T47D (cell line): ENCODE measurements around the gene PAQR4.
"Not testable (repeated sequence)": the region's sequence is repeated elsewhere in the genome, so short reads cannot be mapped to it uniquely, and the experiment has no call there.

ENCODE experiments used
- DNase-seq, 2 experiments: peaks; one replicate each; pipeline versions ENCODE4 v3.0.0 to v3.0.0-alpha.2; 2011 to 2012; ENCODE audit warnings: low read depth in 1 of 2, low spot score in 1 of 2
- JUND ChIP-seq: IDR thresholded peaks from 2 replicates; pipeline ENCODE4 v1.6.1; 2012; ENCODE audit warnings: low read depth
- in situ Hi-C: cut with HindIII; loops from 2 replicates; pipeline ENCODE4 v1.10.0; 2016; ENCODE audit warnings: low sequenced_read_pairs, low pct_unique_long_range_greater_than_20kb

Gene PAQR4

DNA sequence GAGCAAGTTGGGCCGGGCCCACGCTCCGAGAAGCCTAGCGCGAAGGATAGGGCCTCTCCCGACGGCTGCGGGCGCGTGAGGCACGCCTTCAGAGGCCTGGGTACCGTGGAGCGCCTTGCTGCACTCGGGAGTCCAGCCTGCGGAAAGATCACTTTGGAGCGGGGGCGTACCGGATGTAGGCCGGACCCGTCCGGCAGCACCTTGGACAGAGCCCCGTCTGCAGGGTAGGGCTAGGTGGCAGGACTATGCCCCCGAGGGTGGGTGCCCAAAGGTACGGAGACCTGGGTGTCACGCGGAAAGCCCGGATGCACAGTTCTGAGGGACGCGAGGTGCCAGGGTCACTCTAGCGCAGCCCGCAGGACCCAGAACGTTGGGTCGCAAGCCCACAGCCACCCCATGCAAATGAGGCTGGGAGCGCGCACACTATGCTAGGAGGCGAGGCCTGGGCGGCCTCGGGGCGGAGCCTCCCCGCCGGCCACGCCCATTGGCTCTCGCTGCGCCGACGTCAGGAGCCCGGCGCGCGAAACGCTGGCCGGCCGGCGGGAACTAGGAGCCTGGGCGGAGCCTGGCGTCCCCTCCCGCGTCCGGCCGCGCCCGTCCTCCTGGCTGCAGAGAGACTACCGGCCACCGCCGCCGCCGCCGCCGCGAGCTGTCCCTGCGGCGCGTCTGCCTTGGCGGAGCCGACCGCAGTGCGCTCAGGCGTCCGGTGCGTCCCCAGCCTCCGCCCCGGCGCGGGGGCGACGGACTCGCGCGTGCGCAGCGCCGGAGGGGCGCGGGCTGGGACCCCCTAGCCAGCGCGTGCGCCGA, at the start of gene PAQR4:
Gene PAQR4, plus strand, starts transcription at position 611 of the 807 bp plus-strand sequence. CDS start 327 bp downstream, outside the sequence.
- TF ChIP-seq JUND = no peak
- in situ Hi-C loops = no loop called here
- peak; percentile 94 to 95 for DNase-seq

DNA sequence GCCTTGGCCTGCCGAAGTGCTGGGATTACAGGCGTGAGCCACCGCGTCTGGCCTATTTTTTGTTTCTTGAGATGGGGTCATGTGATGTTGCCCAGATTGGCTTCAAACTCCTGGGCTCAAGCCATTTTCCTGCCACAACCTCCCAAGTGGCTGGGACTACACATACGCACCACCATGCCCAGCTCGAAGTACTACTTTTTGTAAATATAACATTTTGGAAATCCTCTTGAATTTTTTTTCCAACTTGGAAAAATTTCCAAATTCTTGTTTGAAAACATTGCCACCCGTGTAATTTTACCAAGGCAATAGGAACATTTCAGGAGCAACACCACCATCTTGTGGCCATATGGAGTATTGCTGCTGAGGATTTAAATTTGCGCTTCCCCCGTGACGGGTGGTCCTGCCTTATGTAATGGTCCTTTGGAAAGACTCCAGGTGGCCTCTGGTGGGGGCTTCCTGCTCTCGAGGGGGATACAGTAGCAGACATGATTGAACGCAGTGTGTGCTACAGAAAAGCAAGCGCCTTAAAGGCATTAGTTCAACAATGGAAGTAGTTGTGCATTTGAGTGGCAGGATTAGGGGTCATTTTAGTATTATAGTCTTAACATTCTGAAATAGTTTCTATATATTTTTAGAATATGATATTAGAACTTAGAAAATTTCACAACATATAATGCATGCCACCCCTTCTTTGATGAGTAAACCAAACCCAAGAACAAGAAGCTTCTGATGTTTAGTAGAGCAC, 49.5 kb upstream of the PAQR4 start:
- no peak for TF ChIP-seq JUND
- peak in 1 of 2 experiments; percentile 70 for DNase-seq
- in situ Hi-C loops = no loop called here

DNA sequence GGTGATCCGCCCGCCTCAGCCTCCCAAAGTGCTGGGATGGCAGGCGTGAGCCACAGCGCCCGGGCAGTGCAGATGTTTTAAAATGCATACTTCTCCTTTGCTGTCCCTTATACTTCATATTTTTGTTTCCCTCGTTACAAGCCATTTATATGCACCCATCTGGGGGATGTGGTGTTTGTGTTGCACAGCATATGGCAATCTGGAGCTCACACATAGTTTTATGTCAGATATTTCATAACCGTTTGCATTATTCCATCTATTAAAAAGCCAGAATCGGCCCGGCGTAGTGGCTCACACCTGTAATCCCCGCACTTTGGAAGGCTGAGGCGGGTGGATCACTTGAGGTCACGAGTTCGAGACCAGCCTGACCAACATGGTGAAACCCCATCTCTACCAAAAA, 45.7 kb upstream of the PAQR4 start:
- no peak for DNase-seq
- TF ChIP-seq JUND = no peak
- in situ Hi-C loops = no loop called here

DNA sequence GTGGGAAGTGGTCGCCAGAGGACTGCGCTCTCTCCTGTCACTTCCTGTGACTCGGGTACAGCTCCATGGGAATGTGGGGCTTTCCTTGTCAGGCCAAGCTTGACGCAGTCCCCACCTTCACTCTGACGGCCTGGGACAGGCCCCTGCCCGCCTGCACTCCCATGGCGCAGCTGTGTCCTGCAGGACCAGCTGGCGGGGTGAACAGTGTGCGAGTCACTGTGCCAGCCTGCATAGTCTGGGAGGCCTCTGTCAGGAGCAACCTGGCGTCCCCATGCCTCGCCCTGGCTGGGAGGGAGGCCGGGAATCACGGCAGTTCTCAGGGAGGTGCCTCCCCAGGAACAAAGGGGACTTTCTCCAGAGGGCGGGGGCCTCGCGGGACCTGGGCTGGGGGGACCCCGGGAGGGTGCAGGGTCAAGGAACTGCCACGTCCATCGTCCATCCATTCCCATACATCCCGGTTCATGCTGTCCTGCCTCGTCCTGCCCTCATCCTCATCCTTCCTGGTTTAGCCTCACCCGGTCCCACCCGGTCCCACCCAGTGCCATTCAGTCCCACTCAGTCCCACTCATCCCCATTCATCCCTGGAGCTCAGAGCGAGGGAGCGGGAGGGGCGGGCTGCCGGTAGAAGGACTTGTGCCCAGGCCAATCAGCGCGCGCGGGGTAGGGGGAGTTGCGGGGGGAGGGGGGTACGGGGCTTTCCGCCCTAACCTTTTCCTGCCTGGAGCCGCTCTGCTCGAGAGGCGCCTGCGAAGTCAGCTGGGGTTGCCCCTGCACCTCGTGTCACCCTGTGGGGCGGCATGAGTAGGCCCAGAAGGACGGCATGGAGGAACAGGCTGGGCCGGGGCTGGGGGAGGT, 44.0 kb upstream of the PAQR4 start:
- DNase-seq = no peak

DNA sequence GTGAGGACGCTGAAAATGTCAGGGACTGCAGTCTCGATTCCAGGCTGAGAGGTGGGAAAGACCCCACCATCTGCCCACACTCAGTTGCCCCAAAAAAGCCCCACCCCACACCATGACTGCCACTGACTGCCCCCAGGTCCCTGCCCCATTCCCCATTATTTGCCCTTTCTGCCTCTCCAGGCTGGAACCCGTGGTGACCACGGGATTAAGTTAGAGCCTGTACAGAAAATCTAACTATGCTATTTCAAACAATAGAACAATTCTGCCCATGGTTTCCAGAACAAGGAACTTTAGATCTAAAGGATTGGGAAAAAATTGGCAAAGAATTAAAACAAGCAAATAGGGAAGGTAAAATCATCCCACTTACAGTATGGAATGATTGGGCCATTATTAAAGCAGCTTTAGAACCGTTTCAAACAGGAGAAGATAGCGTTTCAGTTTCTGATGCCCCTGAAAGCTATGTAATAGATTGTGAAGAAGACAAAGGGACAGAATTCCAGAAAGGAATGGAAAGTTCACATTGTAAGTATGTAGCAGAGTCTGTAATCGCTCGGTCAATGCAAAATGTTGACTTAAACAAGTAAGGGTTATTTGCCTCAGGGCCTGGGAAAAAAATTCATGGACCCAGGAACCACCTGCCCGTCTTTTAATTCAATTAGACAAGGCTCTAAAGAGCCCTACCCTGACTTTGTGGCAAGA, 43.0 kb upstream of the PAQR4 start:
- no peak for DNase-seq
- no peak for TF ChIP-seq JUND
- in situ Hi-C loops = no loop called here

More for the DNA sequence above, 44.0 kb upstream of the PAQR4 start:
- in situ Hi-C loops = no loop called here
- TF ChIP-seq JUND = no peak

DNA sequence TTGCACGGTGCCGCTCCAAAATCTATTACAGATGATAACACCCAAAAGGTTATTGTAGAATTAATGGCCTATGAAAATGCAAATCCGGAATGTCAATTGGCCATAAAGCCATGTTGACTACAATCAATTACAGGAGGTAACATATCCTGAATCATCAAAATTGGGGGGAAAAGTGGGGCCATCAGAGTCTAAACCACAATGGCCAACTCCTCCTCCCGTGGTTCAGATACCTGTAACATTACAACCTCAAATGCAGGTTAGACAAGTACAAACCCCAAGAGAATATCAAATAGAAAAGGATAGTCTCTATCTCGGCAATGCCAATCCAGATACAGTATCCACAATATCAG, 42.5 kb upstream of the PAQR4 start:
- DNase-seq = no peak
- in situ Hi-C loops = no loop called here

DNA sequence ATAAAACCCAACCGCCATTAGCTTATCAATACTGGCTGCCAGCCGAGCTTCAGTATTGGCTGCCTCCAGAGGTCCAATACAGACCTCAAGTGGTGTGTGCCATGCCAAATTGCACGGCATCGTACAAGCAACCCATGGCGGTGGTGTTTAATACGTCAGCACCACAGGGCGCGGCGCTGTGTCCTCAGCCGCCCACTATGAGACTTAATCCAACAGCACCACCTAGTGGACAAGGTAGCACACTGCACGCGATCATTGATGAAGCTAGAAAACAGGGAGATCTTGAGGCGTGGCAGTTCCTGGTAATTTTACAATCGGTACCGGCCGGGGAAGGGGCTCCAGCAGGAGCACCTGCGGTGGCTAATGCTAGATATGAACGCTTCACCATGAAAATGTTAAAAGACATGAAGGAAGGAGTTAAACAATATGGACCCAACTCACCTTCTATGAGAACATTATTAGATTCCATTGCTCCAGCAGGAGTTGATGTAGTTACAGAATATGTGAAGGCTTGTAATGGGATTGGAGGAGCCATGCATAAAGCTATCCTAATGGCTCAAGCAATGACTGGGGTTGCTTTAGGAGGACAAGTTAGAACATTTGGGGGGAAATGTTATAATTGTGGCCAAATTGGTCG, 42.0 kb upstream of the PAQR4 start:
- peak; percentile 60 to 91 for DNase-seq
- in situ Hi-C loops = no loop called here
- no peak for TF ChIP-seq JUND

More for the DNA sequence above, 42.5 kb upstream of the PAQR4 start:
- no peak for TF ChIP-seq JUND

DNA sequence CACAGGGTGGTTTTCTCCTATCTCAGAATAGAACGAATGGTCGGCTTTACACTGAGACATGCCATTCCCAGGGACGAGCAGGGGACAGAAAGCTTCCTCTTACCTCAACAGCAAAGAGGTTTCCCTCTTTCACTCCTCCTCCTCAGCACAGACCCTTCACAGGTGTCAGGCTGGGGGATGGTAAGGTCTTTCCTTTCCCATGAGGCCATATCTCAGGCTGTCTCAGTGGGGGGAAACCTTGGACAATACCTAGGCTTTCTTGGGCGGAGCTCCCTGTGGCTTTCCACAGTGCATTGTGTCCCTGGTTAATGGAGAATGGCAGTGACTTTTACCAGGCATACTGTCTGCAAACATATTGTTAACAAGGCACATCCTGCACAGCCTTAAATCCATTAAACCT, 41.0 kb upstream of the PAQR4 start:
- in situ Hi-C loops = not testable (repeated sequence)

DNA sequence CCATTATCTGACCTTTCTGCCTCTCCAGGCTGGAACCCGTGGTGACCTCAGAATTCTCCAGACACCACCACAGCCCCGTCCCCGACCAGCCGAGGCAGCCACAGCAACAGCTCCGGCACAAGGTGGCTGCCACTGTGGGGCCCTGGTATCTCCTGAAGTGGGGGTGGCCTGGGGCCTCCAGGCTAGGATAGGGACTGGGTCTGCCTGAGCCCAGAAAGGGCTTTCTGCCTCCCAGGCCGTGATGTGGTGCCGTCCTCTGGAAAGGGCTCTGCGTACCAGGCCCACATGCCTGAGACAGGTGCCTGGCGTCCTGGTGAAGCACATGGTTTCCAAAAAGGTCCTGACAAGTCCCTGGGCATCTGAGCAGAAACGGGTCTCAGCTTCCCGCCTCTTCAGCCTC, 40.4 kb upstream of the PAQR4 start:
- in situ Hi-C loops = no loop called here
- no peak for DNase-seq
- TF ChIP-seq JUND = no peak

More for the DNA sequence above, 41.0 kb upstream of the PAQR4 start:
- not testable (repeated sequence) for DNase-seq

DNA sequence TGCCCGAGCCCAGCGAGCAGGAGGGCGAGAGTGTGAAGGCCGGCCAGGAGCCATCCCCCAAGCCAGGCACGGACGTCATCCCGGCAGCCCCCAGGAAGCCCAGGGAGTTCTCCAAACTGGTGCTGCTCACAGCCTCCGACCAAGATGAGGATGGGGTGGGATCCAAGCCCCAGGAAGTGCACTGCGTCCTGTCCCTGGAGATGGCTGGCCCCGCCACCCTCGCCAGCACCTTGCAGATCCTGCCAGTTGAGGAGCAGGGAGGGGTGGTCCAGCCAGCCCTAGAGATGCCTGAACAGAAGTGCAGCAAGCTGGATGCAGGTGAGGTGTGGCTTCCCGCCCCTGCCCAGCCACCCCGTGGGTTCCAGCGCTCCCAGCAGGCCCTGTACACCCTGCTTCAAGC, 39.5 kb upstream of the PAQR4 start:
- in situ Hi-C loops = no loop called here
- no peak for TF ChIP-seq JUND
- DNase-seq = no peak

DNA sequence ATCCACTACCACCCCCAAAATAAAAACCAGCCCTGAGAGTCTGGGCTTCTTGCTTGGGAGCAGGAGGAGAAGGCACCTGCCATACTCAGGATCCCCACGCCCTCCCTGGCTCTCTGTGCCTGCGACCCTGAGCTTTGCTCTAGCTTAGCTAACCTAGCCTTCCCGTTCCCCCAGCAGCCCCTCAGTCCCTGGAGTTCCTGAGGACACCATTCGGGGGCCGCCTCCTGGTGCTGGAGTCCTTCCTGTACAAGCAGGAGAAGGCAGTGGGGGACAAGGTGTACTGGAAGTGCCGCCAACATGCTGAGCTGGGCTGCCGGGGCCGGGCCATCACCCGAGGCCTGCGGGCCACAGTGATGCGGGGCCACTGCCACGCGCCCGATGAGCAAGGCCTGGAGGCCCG, 38.9 kb upstream of the PAQR4 start:
- in situ Hi-C loops = no loop called here
- no peak for DNase-seq
- no peak for TF ChIP-seq JUND

DNA sequence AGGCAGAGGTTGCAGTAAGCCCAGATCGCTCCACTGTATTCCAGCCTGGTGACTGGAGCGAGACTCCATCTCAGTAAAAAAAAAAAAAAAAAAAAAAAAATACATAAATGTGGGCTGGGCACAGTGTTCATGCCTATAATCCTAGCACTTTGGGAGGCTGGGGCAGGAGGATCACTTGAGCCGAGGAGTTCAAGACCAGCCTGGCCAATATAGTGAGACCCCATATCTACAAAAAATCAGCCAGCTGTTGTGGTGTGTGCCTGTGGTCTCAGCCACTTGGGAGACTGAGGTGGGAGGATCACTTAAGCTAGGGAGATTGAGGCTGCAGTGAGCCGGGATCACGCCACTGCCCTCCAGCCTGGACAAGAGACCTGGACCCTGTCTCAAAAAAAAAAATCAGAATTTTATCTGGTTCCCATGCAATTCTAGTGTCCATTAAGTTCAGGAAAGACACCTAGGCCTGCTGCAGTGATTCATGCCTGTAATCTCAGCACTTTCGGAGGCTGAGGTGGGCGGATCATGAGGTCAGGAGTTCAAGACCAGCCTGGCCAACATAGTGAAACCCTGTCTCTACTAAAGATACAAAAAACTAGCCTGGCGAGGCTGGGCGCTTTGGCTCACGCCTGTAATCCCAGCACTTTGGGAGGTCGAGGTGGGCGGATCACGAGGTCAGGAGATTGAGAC, 37.8 kb upstream of the PAQR4 start:
- in situ Hi-C loops, DNase-seq: not testable (repeated sequence)
